GM12878 (cell line): Measurements from ENCODE around the gene IL3. TPM values are rescaled to one million over a fixed set of nuclear protein-coding genes. Genes with fewer than 3 reads are reported as not detected.

ENCODE experiments used
- ASH2L ChIP-seq: fragments of 300-600, 200-600 bp; sonication (generic); IDR thresholded peaks from 2 replicates; pipeline ENCODE4 v1.6.1; 2017; ENCODE audit warnings: low read depth, mild to moderate bottlenecking, borderline replicate concordance
- CBFB ChIP-seq: IDR thresholded peaks from 2 replicates; pipeline ENCODE4 v1.6.1; 2016; ENCODE audit warnings: antibody characterized with exemption, low read depth
- CHD2 ChIP-seq: IDR thresholded peaks from 2 replicates; pipeline ENCODE4 v1.6.1; 2011; ENCODE audit warnings: low read depth, low read length, improper control_type of control experiment, borderline replicate concordance
- EP300 ChIP-seq, 2 experiments: fragments of 150-350 bp in 1 of 2; IDR thresholded peaks; 2 replicates each; pipeline ENCODE4 v1.6.1; 2011 to 2012; ENCODE audit warnings: low read depth in 2 of 2, low read length in 2 of 2, borderline replicate concordance in 1 of 2, improper control_type of control experiment in 1 of 2, inconsistent platforms in 1 of 2; ENCODE audit not compliant: control insufficient read depth in 1 of 2
- ETV6 ChIP-seq, 2 experiments: fragments of 450-650 bp in 1 of 2; IDR thresholded peaks in 1 of 2; conservative IDR thresholded peaks in 1 of 2; 2 replicates each; pipeline ENCODE4 v1.6.1; 2014; ENCODE audit warnings: antibody characterized with exemption in 1 of 2, borderline replicate concordance in 1 of 2, low read depth in 1 of 2, mild to moderate bottlenecking in 1 of 2, moderate library complexity in 1 of 2
- HDAC6 ChIP-seq: fragments of 200-600 bp; sonication (generic); IDR thresholded peaks from one replicate; pipeline ENCODE4 v1.8.0; 2017; ENCODE audit warnings: antibody characterized with exemption; ENCODE audit not compliant: unreplicated experiment
- IRF4 ChIP-seq: IDR thresholded peaks from 2 replicates; pipeline ENCODE4 v1.6.1; 2011; ENCODE audit warnings: low read depth, low read length
- IRF5 ChIP-seq: fragments of 450-650 bp; IDR thresholded peaks from 2 replicates; pipeline ENCODE4 v1.6.1; 2017; ENCODE audit warnings: borderline replicate concordance
- MEF2A ChIP-seq: IDR thresholded peaks from 2 replicates; pipeline ENCODE4 v1.6.1; 2011; ENCODE audit warnings: low read depth, mild to moderate bottlenecking, low read length, moderate library complexity; ENCODE audit not compliant: insufficient read depth
- MEF2B ChIP-seq: fragments of 450-650 bp; IDR thresholded peaks from 2 replicates; pipeline ENCODE4 v1.6.1; 2018; ENCODE audit warnings: mild to moderate bottlenecking, moderate library complexity; ENCODE audit not compliant: partially characterized antibody, poor library complexity, severe bottlenecking
- MYC ChIP-seq: IDR thresholded peaks from 2 replicates; pipeline ENCODE4 v1.6.1; 2011; ENCODE audit warnings: mild to moderate bottlenecking, low read length, moderate library complexity, inconsistent platforms; ENCODE audit not compliant: insufficient read depth, insufficient replicate concordance, insufficient read length, severe bottlenecking
- PAX5 ChIP-seq: IDR thresholded peaks from 2 replicates; pipeline ENCODE4 v1.6.1; 2011; ENCODE audit warnings: low read depth, low read length, borderline replicate concordance
- PBX3 ChIP-seq: IDR thresholded peaks from 2 replicates; pipeline ENCODE4 v1.6.1; 2011; ENCODE audit warnings: mild to moderate bottlenecking, low read depth, low read length, moderate library complexity; ENCODE audit not compliant: insufficient replicate concordance
- POLR2AphosphoS5 ChIP-seq: IDR thresholded peaks from 2 replicates; pipeline ENCODE4 v1.6.1; 2011; ENCODE audit warnings: mild to moderate bottlenecking, low read length, inconsistent platforms
- POU2F2 ChIP-seq: IDR thresholded peaks from 3 replicates; pipeline ENCODE4 v1.6.1; 2011; ENCODE audit warnings: low read depth, mild to moderate bottlenecking, low read length, borderline replicate concordance
- RCOR1 ChIP-seq: conservative IDR thresholded peaks from 2 replicates; pipeline ENCODE4 v1.6.1; 2012; ENCODE audit warnings: low read depth, low read length, improper control_type of control experiment
- SIX5 ChIP-seq: IDR thresholded peaks from 2 replicates; pipeline ENCODE4 v1.6.1; 2011; ENCODE audit warnings: mild to moderate bottlenecking, low read depth, low read length, moderate library complexity; ENCODE audit not compliant: severe bottlenecking
- SMAD1 ChIP-seq: fragments of 450-650 bp; IDR thresholded peaks from 2 replicates; pipeline ENCODE4 v1.6.1; 2018; ENCODE audit warnings: mild to moderate bottlenecking, low read depth; ENCODE audit not compliant: partially characterized antibody
- SMARCA5 ChIP-seq: fragments of 450-650 bp; IDR thresholded peaks from 2 replicates; pipeline ENCODE4 v1.6.1; 2017; ENCODE audit warnings: mild to moderate bottlenecking
- SP1 ChIP-seq: IDR thresholded peaks from one replicate; pipeline ENCODE4 v1.6.1; 2011; ENCODE audit warnings: low read depth, low read length
- TARDBP ChIP-seq: IDR thresholded peaks from 2 replicates; pipeline ENCODE4 v1.6.1; 2016; ENCODE audit warnings: borderline replicate concordance
- TCF12 ChIP-seq: IDR thresholded peaks from 2 replicates; pipeline ENCODE4 v1.6.1; 2011; ENCODE audit warnings: low read depth, mild to moderate bottlenecking, low read length
- YY1 ChIP-seq: IDR thresholded peaks from 2 replicates; pipeline ENCODE4 v1.6.1; 2011; ENCODE audit warnings: low read depth, mild to moderate bottlenecking, low read length
- ZNF217 ChIP-seq: fragments of 450-650 bp; IDR thresholded peaks from 2 replicates; pipeline ENCODE4 v1.6.1; 2017; ENCODE audit warnings: antibody characterized with exemption, mild to moderate bottlenecking
- ZNF24 ChIP-seq: fragments of 450-650 bp; IDR thresholded peaks from 2 replicates; pipeline ENCODE4 v1.6.1; 2017; ENCODE audit warnings: antibody characterized with exemption, mild to moderate bottlenecking
- polyA plus RNA-seq, 11 experiments: library from polyadenylated mRNA; depleted of rRNA in 4 of 11; unstranded in 6 of 11; stranded (reverse) in 5 of 11; fragments of >200 nt; fragmentation: Nextera tagmentation in 4 of 11; fragmentation: Illumina TruSeq in 1 of 11; extraction: Ambion mirVana in 4 of 11; extraction: Trizol in 1 of 11; gene quantifications; 1 replicate in 1 of 11; 2 replicates in 10 of 11; pipeline versions ENCODE4 v1.2.1 to v1.2.3, GENCODE V29; 2011 to 2016; ENCODE audit warnings: inconsistent platforms in 2 of 11, missing spikeins in 2 of 11, low read depth in 1 of 11
- total RNA-seq, 4 experiments: library from RNA; depleted of rRNA in 3 of 4; stranded (reverse); fragments of >200 nt in 3 of 4; fragmentation: Illumina TruSeq in 1 of 4; extraction: Trizol in 1 of 4; gene quantifications; 2 replicates each; pipeline versions ENCODE4 v1.2.1 to v1.2.3, GENCODE V29; 2013 to 2021
- TF ChIP-seq, protein P1 (sequence below): fragments of 450-650 bp; IDR thresholded peaks from 2 replicates; pipeline ENCODE4 v1.6.1; 2017; ENCODE audit warnings: mild to moderate bottlenecking, low read depth, inconsistent platforms; ENCODE audit not compliant: poor library complexity, severe bottlenecking

IL3 gene
- total and polyA plus RNA-seq, 10 of the 15 experiments (the other 5 are each of a cell fraction or from before 2014, with no cell fraction given): not detected

DNA sequence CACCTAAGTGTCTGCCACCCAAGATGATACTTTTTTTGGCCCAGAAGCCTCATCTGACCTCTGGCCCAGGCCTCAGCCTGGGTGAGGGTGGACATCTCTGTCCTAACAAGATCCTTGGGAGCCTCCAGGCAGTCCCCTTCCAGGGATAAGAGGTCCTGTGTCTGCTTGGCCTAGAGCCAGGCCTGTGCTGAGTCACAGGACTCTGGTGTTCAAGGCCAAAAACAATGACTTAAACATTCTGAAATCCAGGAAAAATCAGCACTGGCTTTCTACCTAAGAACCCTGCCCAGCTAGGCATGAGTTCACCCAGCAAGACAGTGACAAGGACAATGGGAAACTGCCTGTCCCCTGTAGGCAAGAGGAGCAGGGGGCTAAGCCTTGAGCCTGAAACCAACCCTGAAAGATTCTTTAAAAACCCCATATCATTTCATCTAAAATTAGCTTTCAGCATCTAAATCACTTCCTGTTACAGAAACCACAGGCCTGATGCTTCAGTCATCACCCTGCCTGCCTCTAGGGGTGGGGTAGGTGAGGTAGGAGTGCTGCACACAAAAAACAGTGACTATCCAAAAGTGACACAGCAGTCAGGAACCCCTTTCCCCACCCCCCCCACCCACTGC, 43.0 kb downstream of the IL3 start (continued):
- TF ChIP-seq ETV6 (conservative IDR thresholded peaks at IDR 0.05 in 1 of 2, IDR thresholded peaks at IDR 0.05 in 1 of 2; ENCODE audit: borderline replicate concordance in 1 of 2, low read depth in 1 of 2): peak in 1 of 2 experiments; percentile 78; a peak in 2 of 4 replicates
- TF ChIP-seq MEF2A: peak; percentile 98
- no peak for TF ChIP-seq HDAC6
- no peak for TF ChIP-seq SIX5
- 0 out of 3 replicates have a peak, but pooled peaks have one; percentile 18 for TF ChIP-seq POU2F2
- no peak for TF ChIP-seq MYC
- no peak; the same call in 1 of the 2 replicates for TF ChIP-seq RCOR1
- TF ChIP-seq TARDBP: no peak
- 0 out of 2 replicates have a peak, but pooled peaks have one; percentile 13 for TF ChIP-seq CHD2
- TF ChIP-seq IRF5: no peak
- no peak for TF ChIP-seq PBX3
- no peak for TF ChIP-seq POLR2AphosphoS5
- TF ChIP-seq PAX5: peak; percentile 63; the same call in 1 of the 2 replicates
- no peak for TF ChIP-seq ZNF217
- TF ChIP-seq SMARCA5: no peak
- peak; percentile 82 for TF ChIP-seq CBFB
- peak; percentile 73 for TF ChIP-seq SP1
- 0 out of 2 replicates have a peak, but pooled peaks have one; percentile 4 for TF ChIP-seq TCF12
- peak; percentile 97; the same call in 1 of the 2 replicates for TF ChIP-seq ASH2L
- TF ChIP-seq, protein P1, sequence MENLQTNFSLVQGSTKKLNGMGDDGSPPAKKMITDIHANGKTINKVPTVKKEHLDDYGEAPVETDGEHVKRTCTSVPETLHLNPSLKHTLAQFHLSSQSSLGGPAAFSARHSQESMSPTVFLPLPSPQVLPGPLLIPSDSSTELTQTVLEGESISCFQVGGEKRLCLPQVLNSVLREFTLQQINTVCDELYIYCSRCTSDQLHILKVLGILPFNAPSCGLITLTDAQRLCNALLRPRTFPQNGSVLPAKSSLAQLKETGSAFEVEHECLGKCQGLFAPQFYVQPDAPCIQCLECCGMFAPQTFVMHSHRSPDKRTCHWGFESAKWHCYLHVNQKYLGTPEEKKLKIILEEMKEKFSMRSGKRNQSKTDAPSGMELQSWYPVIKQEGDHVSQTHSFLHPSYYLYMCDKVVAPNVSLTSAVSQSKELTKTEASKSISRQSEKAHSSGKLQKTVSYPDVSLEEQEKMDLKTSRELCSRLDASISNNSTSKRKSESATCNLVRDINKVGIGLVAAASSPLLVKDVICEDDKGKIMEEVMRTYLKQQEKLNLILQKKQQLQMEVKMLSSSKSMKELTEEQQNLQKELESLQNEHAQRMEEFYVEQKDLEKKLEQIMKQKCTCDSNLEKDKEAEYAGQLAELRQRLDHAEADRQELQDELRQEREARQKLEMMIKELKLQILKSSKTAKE: peak; percentile 67
- 0 out of 2 replicates have a peak, but pooled peaks have one; percentile 25 for TF ChIP-seq IRF4
- TF ChIP-seq YY1: 0 out of 2 replicates have a peak, but pooled peaks have one; percentile 31
- peak; percentile 51 for TF ChIP-seq SMAD1
- TF ChIP-seq MEF2B: peak; percentile 87
- TF ChIP-seq EP300 (IDR thresholded peaks at IDR 0.05; ENCODE audit: borderline replicate concordance in 1 of 2, control insufficient read depth in 1 of 2, low read depth in 2 of 2, low read length in 2 of 2): peak; percentile 38 to 65; a peak in 2 of 4 replicates
- TF ChIP-seq ZNF24: peak; percentile 77; the same call in 1 of the 2 replicates
